ENCODE data around the gene ARL15. TPM values are rescaled to one million over a fixed set of nuclear protein-coding genes. Genes with fewer than 3 reads are reported as not detected.

The ARL15 gene
- total RNA-seq, 1 donor from 2014 or later, result 20.3 TPM

GRCh38 chr5:54037205-54037604 lies 273.2 kb downstream of the ARL15 start:
- ATAC-seq (ENCODE audit: poor library complexity) (no peak), DNase-seq (no peak)
- intact Hi-C loops (cut with DNase I), result no loop called here

- DNase-seq (no peak), ATAC-seq (ENCODE audit: poor library complexity) (no peak)
- intact Hi-C loops (cut with DNase I), result no loop called here
Observed at GRCh38 chr5:54030981-54031380, 279.4 kb downstream of the ARL15 start.

- DNase-seq (no peak), ATAC-seq (ENCODE audit: poor library complexity) (no peak)
- intact Hi-C loops (cut with DNase I), result no loop called here
Observed at GRCh38 chr5:54024466-54024865, 285.9 kb downstream of the ARL15 start.

GRCh38 chr5:54022223-54022622 lies 288.1 kb downstream of the ARL15 start:
- no peak for DNase-seq
- ATAC-seq (ENCODE audit: poor library complexity), result no peak
- intact Hi-C loops (cut with DNase I), result no loop called here

GRCh38 chr5:54021431-54022164 lies 288.8 kb downstream of the ARL15 start:
- DNase-seq (no peak), ATAC-seq (ENCODE audit: poor library complexity) (no peak)
- intact Hi-C loops (cut with DNase I), result no loop called here

GRCh38 chr5:54018438-54018837 lies 291.9 kb downstream of the ARL15 start:
- ATAC-seq (ENCODE audit: poor library complexity), result no peak
- no peak for DNase-seq
- intact Hi-C loops (cut with DNase I), result no loop called here

GRCh38 chr5:54017580-54017979 lies 292.8 kb downstream of the ARL15 start:
- intact Hi-C loops (cut with DNase I), result no loop called here
- DNase-seq, result no peak
- no peak for ATAC-seq (ENCODE audit: poor library complexity)

- ATAC-seq (ENCODE audit: poor library complexity) (no peak), DNase-seq (no peak)
- intact Hi-C loops (cut with DNase I), result no loop called here
Observed at GRCh38 chr5:54013556-54014194, 296.7 kb downstream of the ARL15 start.

- DNase-seq, result no peak
- intact Hi-C loops (cut with DNase I), result no loop called here
- no peak for ATAC-seq (ENCODE audit: poor library complexity)
Observed at GRCh38 chr5:54009828-54010227, 300.5 kb downstream of the ARL15 start.

- DNase-seq (no peak), ATAC-seq (ENCODE audit: poor library complexity) (no peak)
- intact Hi-C loops (cut with DNase I), result no loop called here
Observed at GRCh38 chr5:54009357-54009756, 301.0 kb downstream of the ARL15 start.

- peak; percentile 63 for ATAC-seq (ENCODE audit: poor library complexity)
- DNase-seq, result no peak
- intact Hi-C loops (cut with DNase I), result no loop called here
Observed at GRCh38 chr5:54007827-54008777, 302.3 kb downstream of the ARL15 start.

- ATAC-seq (ENCODE audit: poor library complexity), result no peak
- intact Hi-C loops (cut with DNase I), result no loop called here
Observed at GRCh38 chr5:54004697-54005096, 305.7 kb downstream of the ARL15 start.

GRCh38 chr5:54002779-54003178 lies 307.6 kb downstream of the ARL15 start:
- DNase-seq (no peak), ATAC-seq (ENCODE audit: poor library complexity) (no peak)
- intact Hi-C loops (cut with DNase I), result no loop called here

More at GRCh38 chr5:54004697-54005096, 305.7 kb downstream of the ARL15 start:
- no peak for DNase-seq

- intact Hi-C loops (cut with DNase I), result no loop called here
- ATAC-seq (ENCODE audit: poor library complexity), result peak; percentile 58
Observed at GRCh38 chr5:54001976-54002775, 308.2 kb downstream of the ARL15 start.

GRCh38 chr5:54000011-54000410 lies 310.4 kb downstream of the ARL15 start:
- ATAC-seq (ENCODE audit: poor library complexity) (no peak), DNase-seq (no peak)
- intact Hi-C loops (cut with DNase I), result no loop called here

More at GRCh38 chr5:54001976-54002775, 308.2 kb downstream of the ARL15 start:
- DNase-seq, result no peak

GRCh38 chr5:53997736-53998627 lies 312.4 kb downstream of the ARL15 start:
- intact Hi-C loops (cut with DNase I), result no loop called here
- ATAC-seq (ENCODE audit: poor library complexity) (no peak), DNase-seq (no peak)

GRCh38 chr5:53996008-53996407 lies 314.4 kb downstream of the ARL15 start:
- ATAC-seq (ENCODE audit: poor library complexity) (no peak), DNase-seq (no peak)
- intact Hi-C loops (cut with DNase I), result no loop called here

- intact Hi-C loops (cut with DNase I), result no loop called here
Observed at GRCh38 chr5:53994148-53994547, 316.2 kb downstream of the ARL15 start.

More at GRCh38 chr5:53994148-53994547, 316.2 kb downstream of the ARL15 start:
- DNase-seq (no peak), ATAC-seq (ENCODE audit: poor library complexity) (no peak)

Data from Right ventricle myocardium superior (tissue), 1 donor.